Omental fat pad (tissue), 4 donors: ENCODE data around the gene JPH2. TPM values are rescaled to one million over a fixed set of nuclear protein-coding genes. Genes with fewer than 3 reads are reported as not detected.

Experiments used
- ATAC-seq: fragments of 150-250 bp; one replicate; pipeline ENCODE4 v1.9.1; 2016; ENCODE audit warnings: mild to moderate bottlenecking, moderate library complexity; ENCODE audit not compliant: low FRiP score
- DNase-seq: peaks from one replicate; pipeline ENCODE4 v3.0.0-alpha.2; 2019; ENCODE audit warnings: low spot score
- CTCF ChIP-seq, 3 donors: fragments of 450-650 bp; IDR thresholded peaks; one replicate each; pipeline ENCODE4 v1.5.1; 2016 to 2017; ENCODE audit warnings: antibody characterized with exemption in 3 of 3, mild to moderate bottlenecking in 3 of 3, moderate library complexity in 2 of 3
- total RNA-seq, 4 donors: library from RNA; depleted of rRNA; stranded (reverse); fragments of >200 nt; gene quantifications; one replicate each; pipeline ENCODE4 v1.1.0, GENCODE V29; 2016

Gene JPH2
- total RNA-seq, 4 donors from 2014 or later: 2.6 to 7.9 (median 7.1) TPM

GRCh38 chr20:44173116-44173515 is 13.9 kb downstream of the JPH2 start:
- ATAC-seq (no peak), DNase-seq (no peak)
- TF ChIP-seq CTCF (IDR thresholded peaks at IDR 0.05): no peak

GRCh38 chr20:44172572-44172950 is 14.4 kb downstream of the JPH2 start:
- TF ChIP-seq CTCF (IDR thresholded peaks at IDR 0.05): no peak
- ATAC-seq (no peak), DNase-seq (no peak)

DNA sequence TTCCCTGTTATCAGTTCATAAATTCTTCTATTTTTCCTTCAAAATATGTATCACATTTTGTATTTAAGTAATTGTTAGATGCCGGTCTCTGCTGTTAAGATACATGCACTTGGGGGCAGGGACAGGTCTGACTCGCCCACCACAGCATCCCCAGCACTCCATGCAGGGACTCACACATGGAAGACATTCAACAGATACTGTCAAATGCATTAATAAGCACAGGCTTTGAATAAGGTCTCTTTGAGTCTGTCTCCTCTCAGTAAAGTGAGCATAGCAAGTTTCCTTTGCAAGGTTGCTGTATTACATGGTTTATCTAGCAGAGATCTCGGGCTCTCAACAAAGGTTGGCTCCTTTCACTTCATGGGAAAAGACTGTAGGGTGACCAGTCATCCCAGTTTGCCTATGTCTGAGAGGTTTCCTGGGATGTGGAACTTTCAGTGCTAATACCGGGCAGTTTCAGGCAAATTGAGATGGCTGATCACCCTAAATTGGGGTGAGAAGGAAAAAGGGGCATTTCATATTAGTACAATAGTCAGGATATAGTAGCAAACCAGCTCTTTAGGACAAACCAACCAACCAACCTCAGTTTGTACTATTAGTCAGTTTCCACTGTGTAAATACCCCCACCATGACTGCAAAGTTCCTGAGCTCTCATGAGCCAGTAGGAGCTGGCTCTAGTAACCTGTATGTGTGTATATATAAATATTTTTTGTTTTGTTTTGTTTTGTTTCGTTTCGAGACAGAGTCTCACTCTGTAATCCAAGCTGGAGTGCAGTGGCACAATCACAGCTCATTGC is 15.0 kb downstream of the JPH2 start:
- ATAC-seq: no peak
- no peak for TF ChIP-seq CTCF (IDR thresholded peaks at IDR 0.05)
- no peak for DNase-seq

DNA sequence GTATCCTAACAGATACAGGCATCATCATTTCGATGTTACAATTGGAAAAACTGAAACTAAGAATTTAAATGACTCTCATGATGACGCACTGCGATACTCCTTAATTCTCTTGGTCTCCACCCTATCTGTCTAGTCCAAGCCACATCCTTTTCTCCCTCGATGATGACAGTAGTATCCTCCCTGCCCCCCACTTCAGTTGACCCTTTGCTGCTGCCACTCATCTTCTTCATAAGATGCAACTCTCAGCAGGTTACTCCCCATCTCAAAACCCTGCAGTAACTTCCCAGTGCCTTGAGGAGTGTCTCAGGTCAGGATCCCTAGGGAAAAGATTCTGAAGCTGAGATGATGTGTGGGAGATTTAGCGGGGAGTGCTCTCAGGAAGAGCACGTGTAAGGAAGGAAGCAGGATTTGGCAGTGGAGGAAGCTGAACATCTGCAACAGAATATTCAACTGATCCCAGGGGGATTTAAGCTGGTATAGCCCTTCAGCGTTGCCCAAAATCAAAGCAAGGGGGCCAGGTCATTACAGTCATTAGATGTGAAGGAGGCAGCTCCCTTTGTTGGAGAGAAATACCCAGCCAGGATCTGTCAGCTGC is 16.1 kb downstream of the JPH2 start:
- no peak for TF ChIP-seq CTCF (IDR thresholded peaks at IDR 0.05)
- DNase-seq: no peak
- peak; percentile 89 for ATAC-seq

DNA sequence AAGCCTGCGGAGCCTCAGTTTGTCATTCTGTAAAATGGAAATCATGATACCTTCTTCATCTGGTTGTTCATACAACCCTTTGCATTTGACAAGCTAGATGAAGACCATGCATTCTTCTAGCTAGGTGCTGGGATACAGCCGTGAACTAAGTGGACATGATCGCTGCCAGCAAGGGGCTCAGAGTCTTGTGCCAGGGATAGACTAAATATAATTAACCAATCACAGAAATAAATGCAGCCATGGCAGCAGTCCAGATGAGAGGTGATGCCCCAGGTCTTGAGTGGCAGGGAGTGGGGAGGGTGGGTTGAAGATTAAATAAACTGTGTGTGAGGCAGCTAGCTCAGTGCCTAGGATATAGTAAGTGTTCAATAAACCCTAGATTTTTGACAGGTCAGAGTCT is 19.3 kb downstream of the JPH2 start:
- DNase-seq (no peak), ATAC-seq (no peak)
- TF ChIP-seq CTCF (IDR thresholded peaks at IDR 0.05): no peak

GRCh38 chr20:44166477-44166876 is 20.5 kb downstream of the JPH2 start:
- no peak for ATAC-seq
- DNase-seq: no peak
- no peak for TF ChIP-seq CTCF (IDR thresholded peaks at IDR 0.05)

DNA sequence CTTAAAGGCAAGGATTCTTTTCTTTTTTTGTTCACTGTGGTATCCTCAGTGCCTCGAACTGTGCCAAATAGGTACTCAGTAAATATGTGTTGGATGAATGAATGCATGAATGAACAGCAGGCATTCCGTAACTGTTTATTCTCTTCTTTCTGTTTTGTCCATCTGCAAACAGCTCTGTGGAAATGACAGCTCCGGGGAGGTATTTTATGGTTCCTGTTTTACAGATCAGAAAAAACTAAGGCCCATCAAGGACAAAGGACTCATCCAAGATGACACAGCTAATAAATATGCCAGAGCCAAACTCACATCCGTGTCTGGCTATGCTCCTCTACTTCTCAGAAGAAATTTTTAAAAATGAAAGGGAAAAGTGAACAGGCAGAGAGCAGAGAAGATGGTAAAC is 21.0 kb downstream of the JPH2 start:
- DNase-seq: no peak
- no peak for ATAC-seq
- no peak for TF ChIP-seq CTCF (IDR thresholded peaks at IDR 0.05)
